Body of pancreas (tissue), 4 donors: ENCODE measurements around the gene TPO.

Source experiments
- CTCF ChIP-seq, 7 experiments: fragments of 450-650 bp in 4 of 7; fragments of 200-600 bp in 3 of 7; sonication (generic) in 3 of 7; IDR thresholded peaks; one replicate each; pipeline ENCODE4 v1.5.1; 2016 to 2019; ENCODE audit warnings: antibody characterized with exemption in 7 of 7
- POLR2A ChIP-seq, 3 donors: fragments of 450-650 bp; IDR thresholded peaks; one replicate each; pipeline ENCODE4 v1.6.1; 2016; ENCODE audit warnings: antibody characterized with exemption in 3 of 3, mild to moderate bottlenecking in 2 of 3

- no peak for TF ChIP-seq CTCF (IDR thresholded peaks at IDR 0.05)
- TF ChIP-seq POLR2A (IDR thresholded peaks at IDR 0.05), result no peak
Observed at GRCh38 chr2:1584051-1584531, 170.8 kb downstream of the TPO start.
